Choroid plexus epithelial cell (primary cell): ENCODE results near the gene NUP214.
A peak's percentile ranks its signal among the peaks of the same experiment; 100 is the strongest.
"Not testable (repeated sequence)": the region's sequence is repeated elsewhere in the genome, so short reads cannot be mapped to it uniquely, and the experiment has no call there.

Experiments used
- DNase-seq: peaks from one replicate; pipeline ENCODE4 v3.0.0-alpha.2; 2010; ENCODE audit warnings: low read depth
- H3K4me3 ChIP-seq: 2 replicates; pipeline ENCODE4 v1.5.1; 2011; ENCODE audit warnings: low read depth, mild to moderate bottlenecking, control low read depth, low read length, moderate library complexity
- CTCF ChIP-seq: conservative IDR thresholded peaks from 2 replicates; pipeline ENCODE4 v1.5.1; 2011; ENCODE audit warnings: low read depth, mild to moderate bottlenecking, control low read depth, inconsistent platforms, low read length, moderate library complexity

Gene NUP214

GRCh38 chr9:131197160-131197911, 72.0 kb downstream of the NUP214 start:
- H3K4me3 ChIP-seq, result no peak overlapping the region
- no peak for DNase-seq
- TF ChIP-seq CTCF, result no peak

GRCh38 chr9:131198041-131198715, 72.8 kb downstream of the NUP214 start:
- no peak for TF ChIP-seq CTCF
- no peak overlapping the region for H3K4me3 ChIP-seq
- no peak for DNase-seq

- no peak overlapping the region for H3K4me3 ChIP-seq
- no peak for DNase-seq
- TF ChIP-seq CTCF, result no peak
Measured at GRCh38 chr9:131201856-131202255, 76.5 kb downstream of the NUP214 start.

DNA sequence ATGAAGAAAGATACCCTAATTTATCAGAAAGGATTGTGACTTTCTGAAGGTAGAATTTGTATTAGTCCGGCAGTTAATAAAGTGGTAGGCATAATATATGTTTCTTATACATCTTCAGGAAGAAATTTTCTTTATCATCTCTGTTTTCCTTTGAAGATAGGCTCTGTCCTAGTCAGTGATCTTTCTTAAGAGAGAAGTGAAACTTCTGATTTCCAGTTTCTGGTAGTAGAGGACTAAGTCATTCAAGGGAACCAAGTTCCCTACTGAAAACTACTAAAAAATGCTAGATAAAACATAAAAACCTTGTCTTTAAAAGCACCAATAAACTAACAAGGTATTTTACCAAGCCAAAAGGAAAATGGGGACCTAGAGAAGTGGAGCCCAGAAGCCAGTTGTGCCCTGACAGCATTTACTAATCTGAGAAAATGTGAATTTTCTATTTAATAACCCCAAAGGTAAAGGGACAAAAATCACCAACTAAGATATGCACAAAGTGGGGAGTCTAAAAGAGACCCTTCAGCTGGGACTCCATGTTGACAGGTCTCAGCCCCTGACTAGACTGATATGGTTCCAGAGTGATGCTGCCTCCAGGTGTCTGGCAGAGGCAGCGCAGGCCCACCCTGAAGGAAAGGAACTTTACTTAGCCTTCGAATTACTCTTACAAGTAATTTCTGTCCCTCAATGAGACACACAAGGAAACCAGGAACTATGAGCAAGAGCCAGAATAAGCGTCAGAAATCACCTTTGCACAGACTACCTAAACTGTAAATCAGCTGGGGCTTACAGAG, 78.2 kb downstream of the NUP214 start:
- TF ChIP-seq CTCF, result peak; percentile 53
- H3K4me3 ChIP-seq, result no peak overlapping the region
- no peak for DNase-seq

DNA sequence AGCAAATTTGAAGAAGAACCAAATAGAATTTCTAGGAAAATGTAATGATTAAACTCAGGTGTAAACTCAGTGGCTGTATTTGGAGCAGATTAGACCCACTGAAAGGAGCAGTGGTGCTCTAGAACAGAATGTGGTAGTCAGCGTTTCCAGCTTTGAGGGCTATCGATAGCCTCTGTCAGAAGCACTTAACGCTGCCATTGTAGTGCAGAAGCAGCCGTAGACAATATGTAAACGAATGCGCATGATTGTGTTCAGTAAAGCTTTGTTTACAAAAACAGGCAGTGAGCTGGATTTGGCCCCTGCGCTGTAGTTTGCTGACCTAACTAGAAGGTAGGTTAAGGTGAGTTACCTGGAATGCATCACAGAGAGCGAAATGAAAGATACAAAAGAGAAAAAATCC, 78.9 kb downstream of the NUP214 start:
- no peak overlapping the region for H3K4me3 ChIP-seq
- TF ChIP-seq CTCF, result no peak
- DNase-seq, result no peak

- TF ChIP-seq CTCF, result no peak
- no peak for DNase-seq
- no peak overlapping the region for H3K4me3 ChIP-seq
Measured at GRCh38 chr9:131206495-131206894, 81.1 kb downstream of the NUP214 start.

GRCh38 chr9:131211920-131212319, 86.5 kb downstream of the NUP214 start:
- DNase-seq, H3K4me3 ChIP-seq: not testable (repeated sequence)
